Measurements from ENCODE around the gene PHF21A. TPM values are rescaled to one million over a fixed set of nuclear protein-coding genes. Genes with fewer than 3 reads are reported as not detected.

Gene PHF21A
- total RNA-seq, 1 donor from 2014 or later: 3.4 TPM

DNA sequence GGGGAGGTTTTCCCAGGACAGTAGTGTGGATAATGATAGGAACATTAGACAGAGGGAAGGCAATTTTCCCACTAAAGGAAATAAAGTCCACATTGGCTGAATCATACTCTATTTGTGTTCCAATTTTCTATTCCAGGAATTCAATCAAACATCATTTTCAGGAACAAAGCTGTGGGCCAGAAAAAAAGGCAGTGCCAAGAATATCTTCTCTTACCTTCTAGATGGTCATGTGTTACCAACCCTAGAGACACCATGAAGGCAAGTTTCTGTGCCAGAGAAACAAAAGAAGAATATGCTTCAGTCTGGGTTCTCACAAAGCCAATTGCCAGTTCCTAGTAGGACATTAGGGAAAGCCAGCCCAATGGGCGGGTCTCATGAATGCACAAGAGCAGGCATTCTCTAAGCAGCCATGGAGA, 171.3 kb downstream of the PHF21A start:
- no peak overlapping the region for H3K4me3 ChIP-seq (ENCODE audit: low read depth, low read length)
- no peaks in the 10 kb centered on the region for H3K27me3 ChIP-seq (ENCODE audit: control insufficient read depth, insufficient read depth, low read length)
- no peak for FAIRE-seq
- H3K36me3 ChIP-seq (ENCODE audit: control insufficient read depth, insufficient read depth, low read length): peaks cover 17% of the 10 kb centered on the region
- TF ChIP-seq, protein P1, sequence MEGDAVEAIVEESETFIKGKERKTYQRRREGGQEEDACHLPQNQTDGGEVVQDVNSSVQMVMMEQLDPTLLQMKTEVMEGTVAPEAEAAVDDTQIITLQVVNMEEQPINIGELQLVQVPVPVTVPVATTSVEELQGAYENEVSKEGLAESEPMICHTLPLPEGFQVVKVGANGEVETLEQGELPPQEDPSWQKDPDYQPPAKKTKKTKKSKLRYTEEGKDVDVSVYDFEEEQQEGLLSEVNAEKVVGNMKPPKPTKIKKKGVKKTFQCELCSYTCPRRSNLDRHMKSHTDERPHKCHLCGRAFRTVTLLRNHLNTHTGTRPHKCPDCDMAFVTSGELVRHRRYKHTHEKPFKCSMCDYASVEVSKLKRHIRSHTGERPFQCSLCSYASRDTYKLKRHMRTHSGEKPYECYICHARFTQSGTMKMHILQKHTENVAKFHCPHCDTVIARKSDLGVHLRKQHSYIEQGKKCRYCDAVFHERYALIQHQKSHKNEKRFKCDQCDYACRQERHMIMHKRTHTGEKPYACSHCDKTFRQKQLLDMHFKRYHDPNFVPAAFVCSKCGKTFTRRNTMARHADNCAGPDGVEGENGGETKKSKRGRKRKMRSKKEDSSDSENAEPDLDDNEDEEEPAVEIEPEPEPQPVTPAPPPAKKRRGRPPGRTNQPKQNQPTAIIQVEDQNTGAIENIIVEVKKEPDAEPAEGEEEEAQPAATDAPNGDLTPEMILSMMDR (IDR thresholded peaks at IDR 0.05; ENCODE audit: insufficient read depth, low read length, severe bottlenecking): no peak
- DNase-seq (ENCODE audit: low read depth): no peak

DNA sequence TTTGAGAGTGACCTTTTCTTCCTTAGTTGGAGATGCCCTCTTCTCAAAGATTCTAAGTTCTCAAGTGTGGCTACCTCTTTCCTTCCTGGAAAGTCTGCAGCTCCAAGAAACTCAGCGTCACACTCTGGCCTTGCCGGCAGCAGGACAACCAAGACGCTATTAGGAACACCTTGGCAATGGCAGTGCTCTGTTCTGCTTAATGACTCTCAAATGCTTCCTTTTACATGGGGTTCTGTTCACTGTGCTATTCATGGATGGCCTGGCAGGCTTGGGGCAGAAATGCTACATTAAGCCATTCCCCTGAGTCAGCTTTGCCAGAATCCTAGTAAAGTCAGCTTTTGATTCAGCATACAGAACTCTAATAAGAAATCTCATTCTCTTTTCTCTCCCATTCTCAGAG, 172.9 kb downstream of the PHF21A start:
- H3K4me3 ChIP-seq (ENCODE audit: low read depth, low read length): no peak overlapping the region
- FAIRE-seq (no peak), DNase-seq (ENCODE audit: low read depth) (no peak)
- H3K36me3 ChIP-seq (ENCODE audit: control insufficient read depth, insufficient read depth, low read length): peaks cover 17% of the 10 kb centered on the region
- no peaks in the 10 kb centered on the region for H3K27me3 ChIP-seq (ENCODE audit: control insufficient read depth, insufficient read depth, low read length)
- TF ChIP-seq, protein P1 (IDR thresholded peaks at IDR 0.05; ENCODE audit: insufficient read depth, low read length, severe bottlenecking): no peak

DNA sequence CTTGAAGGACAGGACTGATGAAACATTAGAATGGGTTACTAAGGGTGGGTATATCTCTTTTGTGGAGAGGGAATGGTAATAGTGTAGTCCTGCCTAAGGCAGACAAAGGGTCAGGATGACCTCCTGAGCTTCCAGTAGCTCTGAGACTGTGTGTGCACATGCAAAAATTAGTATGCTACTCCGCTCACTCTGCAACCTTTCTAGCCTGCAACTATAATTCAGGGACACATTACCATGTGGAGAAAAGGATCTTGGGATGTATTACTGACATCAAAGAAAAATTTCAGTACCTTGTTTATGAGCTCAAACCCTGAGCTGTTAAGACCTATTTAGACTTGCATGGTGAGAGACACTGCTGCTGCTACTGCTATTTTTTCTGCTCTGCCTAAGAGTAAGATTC, 173.4 kb downstream of the PHF21A start:
- DNase-seq (ENCODE audit: low read depth): no peak
- no peak overlapping the region for H3K4me3 ChIP-seq (ENCODE audit: low read depth, low read length)
- H3K27me3 ChIP-seq (ENCODE audit: control insufficient read depth, insufficient read depth, low read length): no peaks in the 10 kb centered on the region
- TF ChIP-seq, protein P1 (IDR thresholded peaks at IDR 0.05; ENCODE audit: insufficient read depth, low read length, severe bottlenecking): no peak
- FAIRE-seq: no peak
- H3K36me3 ChIP-seq (ENCODE audit: control insufficient read depth, insufficient read depth, low read length): peaks cover 15% of the 10 kb centered on the region

DNA sequence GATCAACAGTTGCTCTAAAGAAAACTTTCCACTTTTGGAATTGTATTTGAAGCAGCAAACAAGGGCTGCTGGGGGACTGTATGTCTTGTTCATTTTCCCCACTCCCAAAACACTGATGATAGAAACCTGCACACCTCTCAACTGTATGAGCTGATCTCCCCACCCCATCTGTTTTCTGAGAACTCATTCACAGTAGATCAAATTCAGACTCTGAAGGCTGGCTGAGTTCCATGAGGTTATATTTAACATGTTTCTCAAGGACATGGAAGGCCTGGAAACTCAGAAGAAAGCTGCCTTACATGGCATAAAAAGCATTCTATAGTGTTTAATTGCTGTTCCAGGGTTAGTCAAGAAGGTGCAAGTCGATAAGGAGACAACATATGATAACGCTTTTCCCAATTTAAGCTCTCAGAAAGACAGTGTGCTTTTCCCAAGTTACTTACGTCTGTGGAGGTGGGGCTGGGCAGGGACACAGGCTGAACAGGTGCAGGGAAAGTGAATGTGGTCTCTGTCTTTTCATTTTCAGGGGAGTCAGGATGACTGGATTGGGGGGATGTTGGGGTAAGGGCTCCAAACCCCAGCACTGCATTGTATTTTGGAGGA, 175.8 kb downstream of the PHF21A start:
- Histone ChIP-seq H3K36me3 (ENCODE audit: control insufficient read depth, insufficient read depth, low read length) (peaks cover 15% of the 10 kb centered on the region), H3K4me3 (ENCODE audit: low read depth, low read length) (no peak overlapping the region), H3K27me3 (ENCODE audit: control insufficient read depth, insufficient read depth, low read length) (no peaks in the 10 kb centered on the region)
- no peak for DNase-seq (ENCODE audit: low read depth)
- TF ChIP-seq, protein P1 (IDR thresholded peaks at IDR 0.05; ENCODE audit: insufficient read depth, low read length, severe bottlenecking): no peak
- FAIRE-seq: peak; percentile 23

- TF ChIP-seq, protein P1 (IDR thresholded peaks at IDR 0.05; ENCODE audit: insufficient read depth, low read length, severe bottlenecking): no peak
- Histone ChIP-seq H3K27me3 (ENCODE audit: control insufficient read depth, insufficient read depth, low read length) (no peaks in the 10 kb centered on the region), H3K36me3 (ENCODE audit: control insufficient read depth, insufficient read depth, low read length) (peaks cover 7% of the 10 kb centered on the region), H3K4me3 (ENCODE audit: low read depth, low read length) (no peak overlapping the region)
- DNase-seq (ENCODE audit: low read depth): no peak
- no peak for FAIRE-seq
Measured at GRCh38 chr11:45942381-45942780, 178.9 kb downstream of the PHF21A start.

DNA sequence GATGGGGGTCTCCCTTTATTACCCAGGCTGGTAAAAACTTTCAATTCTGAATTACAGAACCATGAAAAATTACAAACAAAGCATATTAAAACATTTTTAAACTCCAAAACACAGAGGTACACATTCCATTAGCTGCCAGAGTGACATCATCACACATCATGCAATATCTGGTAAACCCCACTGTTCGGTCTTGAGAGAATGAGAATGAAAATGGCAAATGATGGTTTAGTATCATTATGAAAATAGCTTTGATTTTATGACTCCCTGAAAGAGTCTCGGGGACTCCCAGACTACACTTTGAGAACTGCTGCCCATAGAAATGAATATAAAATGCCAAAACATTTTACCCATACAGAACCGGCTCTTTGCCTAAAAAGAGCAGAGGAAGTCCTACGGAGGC, 180.0 kb downstream of the PHF21A start:
- TF ChIP-seq, protein P1 (IDR thresholded peaks at IDR 0.05; ENCODE audit: insufficient read depth, low read length, severe bottlenecking): no peak
- no peak overlapping the region for H3K4me3 ChIP-seq (ENCODE audit: low read depth, low read length)
- DNase-seq (ENCODE audit: low read depth) (no peak), FAIRE-seq (no peak)
- peaks cover 5% of the 10 kb centered on the region for H3K36me3 ChIP-seq (ENCODE audit: control insufficient read depth, insufficient read depth, low read length)
- no peaks in the 10 kb centered on the region for H3K27me3 ChIP-seq (ENCODE audit: control insufficient read depth, insufficient read depth, low read length)

Measured in bronchial epithelial cell (primary cell).